Stimulated activated CD4-positive, alpha-beta T cell treated with anti-CD3 and anti-CD28 coated beads, Interleukin-4, amount 100 ng/mL, for 1 hour (primary cell): ENCODE data around the gene ATOH7.
"Not testable (repeated sequence)": the region's sequence is repeated elsewhere in the genome, so short reads cannot be mapped to it uniquely, and the experiment has no call there.

Experiments
- DNase-seq: peaks from one replicate; pipeline ENCODE4 v3.0.0-alpha.2; 2020

The ATOH7 gene

DNA sequence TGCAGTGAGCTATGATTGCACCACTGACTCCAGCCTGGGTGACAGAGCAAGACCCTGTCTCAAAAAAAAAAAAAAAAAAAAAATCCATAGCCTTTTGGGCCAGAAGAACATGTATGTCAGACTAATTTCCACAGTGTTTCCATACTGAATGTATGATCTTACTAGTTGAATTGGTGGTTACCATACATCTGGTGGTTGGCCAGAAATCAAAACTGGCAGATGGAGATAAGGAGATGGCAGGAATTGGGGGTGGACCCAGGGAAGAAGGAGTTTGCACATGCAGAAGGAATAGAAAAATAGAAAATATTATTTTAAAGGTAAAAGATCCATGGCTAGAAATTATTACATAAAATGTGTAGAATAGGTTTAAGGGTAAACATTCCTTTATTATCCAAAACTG is 3.7 kb upstream of the ATOH7 start:
- no peak for DNase-seq

GRCh38 chr10:68235111-68235510 is 3.2 kb upstream of the ATOH7 start:
- DNase-seq = no peak

GRCh38 chr10:68233046-68233445 is 1.1 kb upstream of the ATOH7 start:
- DNase-seq = no peak

GRCh38 chr10:68231106-68231816 is 652 bp downstream of the ATOH7 start:
- DNase-seq = peak; percentile 40

GRCh38 chr10:68230268-68230667 is 1.6 kb downstream of the ATOH7 start:
- DNase-seq = no peak

DNA sequence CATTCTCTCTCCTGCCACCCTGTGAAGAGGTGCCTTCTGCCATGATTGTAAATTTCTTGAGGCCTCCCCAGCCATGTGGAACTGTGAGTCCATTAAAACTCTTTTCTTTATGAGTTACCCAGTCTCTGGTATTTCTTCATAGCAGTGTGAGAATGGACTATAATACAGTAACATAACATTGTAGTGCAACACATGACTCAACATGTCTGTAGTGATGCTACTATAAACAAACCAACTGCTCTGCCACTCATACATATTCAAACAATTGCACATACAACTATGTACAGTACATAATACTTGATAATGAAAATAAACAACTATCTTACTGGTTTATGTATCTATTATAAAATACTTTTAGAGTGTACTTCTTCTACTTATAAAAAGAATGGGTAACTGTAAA is 7.1 kb downstream of the ATOH7 start:
- no peak for DNase-seq

DNA sequence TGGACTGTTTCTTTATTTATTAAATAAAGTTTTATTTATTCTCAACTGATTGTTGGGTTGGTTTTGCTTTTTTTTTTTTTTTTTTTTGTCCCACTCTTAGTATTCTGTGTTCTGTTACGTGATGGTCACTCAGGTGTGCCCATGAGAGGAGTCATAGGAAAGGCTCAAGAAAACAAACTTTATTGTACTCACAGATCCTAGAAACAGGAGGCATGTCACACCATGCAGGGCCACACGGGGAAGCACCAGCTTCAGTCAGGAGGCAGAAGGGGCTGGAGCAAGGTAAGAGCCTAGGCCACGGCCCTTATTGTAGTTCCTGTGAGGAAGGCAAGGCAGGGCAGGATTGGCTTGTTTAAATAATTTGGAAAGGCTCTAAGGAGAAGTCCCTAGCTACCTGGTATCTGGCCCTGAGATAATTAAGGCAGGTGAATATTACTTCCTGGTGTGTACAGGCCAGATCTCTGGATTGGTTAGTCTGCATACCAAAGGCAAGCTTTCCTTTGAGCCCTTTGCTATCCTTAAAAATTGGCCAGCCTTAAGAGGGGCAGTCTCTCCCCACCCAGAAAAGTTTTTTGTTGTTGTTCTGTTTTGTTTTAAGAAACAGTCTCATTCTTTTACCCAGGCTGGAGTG is 8.3 kb downstream of the ATOH7 start:
- no peak for DNase-seq

DNA sequence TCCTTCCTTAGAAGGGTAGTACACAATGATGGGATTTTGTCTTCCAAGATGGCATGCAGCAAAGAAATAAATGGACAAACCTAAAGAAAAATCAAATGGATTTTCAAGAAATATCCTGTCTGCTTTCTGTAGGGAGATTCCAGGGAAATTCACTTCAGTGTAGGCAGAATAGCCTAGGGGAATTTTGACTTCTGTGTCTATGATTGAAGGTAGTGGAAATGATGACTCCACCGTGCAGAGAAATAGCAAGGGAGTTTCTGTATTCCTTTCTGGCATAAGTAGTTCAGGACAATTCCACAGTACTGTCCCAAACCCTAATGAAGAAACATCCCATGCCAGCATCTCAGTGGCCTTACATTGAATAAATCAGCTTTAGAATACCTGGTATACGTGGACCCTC is 9.5 kb downstream of the ATOH7 start:
- no peak for DNase-seq

- no peak for DNase-seq
Measured at GRCh38 chr10:68221196-68221595, 10.7 kb downstream of the ATOH7 start.

- no peak for DNase-seq
Measured at GRCh38 chr10:68218786-68219185, 13.1 kb downstream of the ATOH7 start.

- no peak for DNase-seq
Measured at GRCh38 chr10:68212721-68213352, 19.1 kb downstream of the ATOH7 start.

DNA sequence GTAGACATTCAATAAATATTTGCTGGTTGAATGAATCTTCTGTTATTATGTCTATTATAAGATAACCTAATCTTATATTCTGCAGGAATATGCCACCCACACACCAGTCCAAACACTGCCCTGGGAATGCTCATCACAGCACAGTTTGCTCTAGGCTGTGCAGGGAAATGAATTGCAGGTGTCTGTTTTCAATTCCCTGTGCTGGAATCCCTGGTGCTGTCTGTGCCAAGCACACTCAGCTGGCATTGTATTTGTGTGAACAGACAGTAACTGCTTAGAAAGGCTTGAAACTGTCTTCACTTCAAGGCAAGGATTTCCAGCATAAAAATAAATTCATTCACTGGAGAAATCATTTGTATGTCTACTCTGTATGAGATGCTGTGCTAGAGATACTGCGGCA is 20.2 kb downstream of the ATOH7 start:
- DNase-seq = no peak

DNA sequence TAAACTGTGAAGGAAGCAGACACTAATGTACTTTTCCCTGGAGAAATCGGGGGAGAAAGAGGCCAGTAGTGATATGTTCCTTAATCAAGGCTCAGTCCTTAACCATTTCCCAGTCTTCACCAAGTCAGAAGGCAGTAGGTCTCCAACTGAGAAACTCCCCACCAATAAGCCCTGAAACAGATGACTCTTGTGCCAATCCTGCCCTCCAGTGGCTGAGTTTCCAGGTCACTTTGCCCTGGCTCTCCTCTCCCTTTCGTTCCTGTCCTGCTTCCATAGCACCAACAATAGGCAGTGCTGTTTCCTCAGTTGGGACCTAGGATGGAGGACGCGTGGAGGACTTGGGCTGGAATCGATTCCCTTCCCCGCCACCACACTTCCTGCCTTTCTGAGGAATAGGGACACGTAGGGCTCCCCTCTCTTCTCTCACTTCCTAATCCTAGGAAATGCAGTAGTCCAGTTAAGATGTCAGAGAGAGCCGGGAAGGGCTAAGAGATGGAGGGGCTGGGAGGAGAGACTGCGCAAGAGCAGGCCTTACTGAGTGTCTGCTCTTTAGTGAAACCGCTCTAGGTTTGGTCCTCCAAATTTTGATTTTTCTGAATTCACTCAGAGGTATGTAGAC is 23.4 kb downstream of the ATOH7 start:
- DNase-seq = peak; percentile 4

GRCh38 chr10:68202960-68203353 is 29.0 kb downstream of the ATOH7 start:
- DNase-seq = peak; percentile 3

GRCh38 chr10:68196701-68197100 is 35.2 kb downstream of the ATOH7 start:
- DNase-seq = no peak

DNA sequence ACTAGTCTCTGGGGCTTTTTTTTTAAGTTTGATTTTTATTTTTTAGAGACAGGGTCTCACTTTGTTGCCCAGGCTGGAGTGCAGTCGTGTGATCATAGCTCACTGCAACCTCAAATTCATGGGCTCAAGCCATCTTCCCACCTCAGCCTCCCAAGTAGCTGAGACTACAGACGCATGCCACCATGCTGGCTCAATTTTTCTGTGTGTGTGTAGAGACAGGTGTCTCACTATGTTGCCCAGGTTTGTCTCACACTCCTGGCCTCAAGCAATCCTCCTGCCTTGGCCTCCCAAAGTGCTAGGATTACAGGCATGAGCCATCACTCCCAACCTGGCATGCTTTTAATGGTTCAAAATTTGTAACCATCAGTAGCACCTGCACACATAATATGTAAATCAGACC is 36.1 kb downstream of the ATOH7 start:
- not testable (repeated sequence) for DNase-seq

GRCh38 chr10:68194290-68194689 is 37.6 kb downstream of the ATOH7 start:
- DNase-seq = no peak

GRCh38 chr10:68192113-68192512 is 39.8 kb downstream of the ATOH7 start:
- no peak for DNase-seq

GRCh38 chr10:68188835-68189234 is 43.1 kb downstream of the ATOH7 start:
- no peak for DNase-seq

DNA sequence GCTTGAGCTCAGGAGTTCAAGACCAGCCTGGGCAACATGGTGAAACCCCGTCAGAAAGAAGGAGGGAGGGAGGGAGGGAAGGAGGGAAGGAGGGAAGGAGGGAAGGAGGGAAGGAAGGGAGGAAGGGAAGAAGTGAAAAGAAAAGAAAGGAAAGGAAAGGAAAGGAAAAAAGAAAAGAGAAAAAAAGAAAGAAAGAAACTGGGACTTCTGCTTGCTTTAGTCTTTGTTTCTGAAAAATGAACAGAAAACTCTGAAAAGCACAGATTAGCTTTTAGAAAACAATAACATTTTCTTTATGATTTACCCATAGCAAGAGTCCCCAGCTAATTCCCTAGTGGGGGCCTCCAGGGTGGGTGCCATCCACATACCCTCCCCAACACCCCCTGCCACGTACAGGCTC is 46.8 kb downstream of the ATOH7 start:
- DNase-seq = no peak

GRCh38 chr10:68184546-68184945 is 47.4 kb downstream of the ATOH7 start:
- no peak for DNase-seq
